ENCODE results near the gene UBE2F.

DNA sequence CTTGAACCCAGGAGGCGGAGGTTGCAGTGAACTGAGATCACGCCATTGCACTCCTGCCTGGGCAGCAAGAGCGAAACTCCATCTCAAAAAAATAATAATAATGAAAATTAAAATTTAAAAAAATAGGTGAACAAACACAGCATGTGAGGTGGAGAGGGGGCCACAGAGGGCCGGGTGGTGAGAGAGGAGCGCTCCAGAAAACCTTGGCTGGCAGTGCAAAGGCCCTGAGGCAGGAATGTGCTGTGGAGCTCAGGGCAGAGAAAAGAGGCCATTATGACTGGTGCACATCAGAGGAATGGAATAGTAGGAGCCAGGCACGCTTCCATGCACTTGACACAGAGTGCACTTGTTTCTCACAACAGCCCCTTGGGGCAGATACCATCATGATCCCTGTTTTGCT lies 72.3 kb downstream of the UBE2F start:
- TF ChIP-seq, protein P1, sequence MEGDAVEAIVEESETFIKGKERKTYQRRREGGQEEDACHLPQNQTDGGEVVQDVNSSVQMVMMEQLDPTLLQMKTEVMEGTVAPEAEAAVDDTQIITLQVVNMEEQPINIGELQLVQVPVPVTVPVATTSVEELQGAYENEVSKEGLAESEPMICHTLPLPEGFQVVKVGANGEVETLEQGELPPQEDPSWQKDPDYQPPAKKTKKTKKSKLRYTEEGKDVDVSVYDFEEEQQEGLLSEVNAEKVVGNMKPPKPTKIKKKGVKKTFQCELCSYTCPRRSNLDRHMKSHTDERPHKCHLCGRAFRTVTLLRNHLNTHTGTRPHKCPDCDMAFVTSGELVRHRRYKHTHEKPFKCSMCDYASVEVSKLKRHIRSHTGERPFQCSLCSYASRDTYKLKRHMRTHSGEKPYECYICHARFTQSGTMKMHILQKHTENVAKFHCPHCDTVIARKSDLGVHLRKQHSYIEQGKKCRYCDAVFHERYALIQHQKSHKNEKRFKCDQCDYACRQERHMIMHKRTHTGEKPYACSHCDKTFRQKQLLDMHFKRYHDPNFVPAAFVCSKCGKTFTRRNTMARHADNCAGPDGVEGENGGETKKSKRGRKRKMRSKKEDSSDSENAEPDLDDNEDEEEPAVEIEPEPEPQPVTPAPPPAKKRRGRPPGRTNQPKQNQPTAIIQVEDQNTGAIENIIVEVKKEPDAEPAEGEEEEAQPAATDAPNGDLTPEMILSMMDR (IDR thresholded peaks at IDR 0.05): no peak
- no peak for TF ChIP-seq JUND (IDR thresholded peaks at IDR 0.05)
- TF ChIP-seq, protein P2, sequence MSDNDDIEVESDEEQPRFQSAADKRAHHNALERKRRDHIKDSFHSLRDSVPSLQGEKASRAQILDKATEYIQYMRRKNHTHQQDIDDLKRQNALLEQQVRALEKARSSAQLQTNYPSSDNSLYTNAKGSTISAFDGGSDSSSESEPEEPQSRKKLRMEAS (IDR thresholded peaks at IDR 0.05; ENCODE audit: low read depth): no peak
